Stomach (tissue), 9 donors: ENCODE measurements around the gene LMNTD2. TPM values are rescaled to one million over a fixed set of nuclear protein-coding genes. Genes with fewer than 3 reads are reported as not detected.

Source experiments
- DNase-seq, 2 donors: peaks; one replicate each; pipeline versions ENCODE4 v3.0.0 to v3.0.0-alpha.2; 2013 to 2019
- H3K27ac ChIP-seq, 5 donors: fragments of 200-600 bp in 4 of 5; sonication (generic) in 4 of 5; one replicate each; pipeline ENCODE4 v1.5.1; 2013 to 2019; ENCODE audit warnings: mild to moderate bottlenecking in 1 of 5, moderate library complexity in 1 of 5
- H3K27me3 ChIP-seq, 3 donors: fragments of 200-600 bp; sonication (generic); one replicate each; pipeline ENCODE4 v1.5.1; 2017 to 2019; ENCODE audit warnings: mixed run types in 1 of 3
- H3K36me3 ChIP-seq, 4 donors: fragments of 200-600 bp; sonication (generic); 1 replicate in 3 of 4; 2 replicates in 1 of 4; pipeline ENCODE4 v1.5.1; 2016 to 2019
- H3K4me1 ChIP-seq, 4 donors: fragments of 200-600 bp; sonication (generic); one replicate each; pipeline ENCODE4 v1.5.1; 2016 to 2019
- H3K4me3 ChIP-seq, 4 donors: fragments of 200-600 bp; sonication (generic) in 3 of 4; one replicate each; pipeline ENCODE4 v1.5.1; 2016 to 2019; ENCODE audit warnings: mild to moderate bottlenecking in 1 of 4
- H3K9me3 ChIP-seq, 4 donors: fragments of 200-600 bp; sonication (generic); one replicate each; pipeline ENCODE4 v1.5.1; 2016 to 2019
- EP300 ChIP-seq: sonication (generic); formaldehyde crosslinking; IDR thresholded peaks from one replicate; pipeline ENCODE4 v1.6.1; 2017; ENCODE audit warnings: antibody characterized with exemption
- POLR2A ChIP-seq, 4 donors: fragments of 450-650 bp; IDR thresholded peaks; one replicate each; pipeline ENCODE4 v1.6.1; 2016; ENCODE audit warnings: antibody characterized with exemption in 4 of 4, control low read depth in 2 of 4, mild to moderate bottlenecking in 1 of 4, moderate library complexity in 1 of 4
- POLR2AphosphoS5 ChIP-seq, 3 donors: sonication (generic); formaldehyde crosslinking; IDR thresholded peaks; one replicate each; pipeline ENCODE4 v1.6.1; 2016; ENCODE audit warnings: antibody characterized with exemption in 3 of 3
- WGBS, 5 donors: extraction: QIAGEN DNeasy Blood & Tissue Kit in 3 of 5; methylation state at CpG; one replicate each; pipeline versions ENCODE4 v1.1.5 to v1.1.7; 2013 to 2018; 5-methylcytosine and 5-hydroxymethylcytosine counted together
- intact Hi-C: fragments of 100-400 bp; cut with DNase I; formaldehyde crosslinking; loops from one replicate; pipeline ENCODE4 v1.15.1; 2023; ENCODE audit warnings: low total_unique reads
- polyA plus RNA-seq, 3 donors: library from polyadenylated mRNA; stranded (reverse); fragments of 200-250 nt; gene quantifications; one replicate each; pipeline ENCODE4 v1.2.3, GENCODE V29; 2013
- total RNA-seq, 5 donors: library from RNA; depleted of rRNA; stranded (reverse); fragments of >200 nt; gene quantifications; one replicate each; pipeline versions ENCODE4 v1.1.0 to v1.2.3, GENCODE V29; 2014 to 2016
- TF ChIP-seq, protein P1 (sequence below), 7 experiments: fragments of 450-650 bp in 4 of 7; fragments of 200-600 bp in 3 of 7; sonication (generic) in 3 of 7; IDR thresholded peaks; one replicate each; pipeline ENCODE4 v1.5.1; 2016 to 2019; ENCODE audit warnings: antibody characterized with exemption in 7 of 7, control low read depth in 2 of 7, mild to moderate bottlenecking in 1 of 7
- donor health status: healthy with polysubstance abuse.
- donor health status: Bipolar disorder and iron deficiency.
- donor health status: healthy.

Gene LMNTD2
- total and polyA plus RNA-seq, 8 donors = 0.55 to 92.7 (median 8.2) TPM

DNA sequence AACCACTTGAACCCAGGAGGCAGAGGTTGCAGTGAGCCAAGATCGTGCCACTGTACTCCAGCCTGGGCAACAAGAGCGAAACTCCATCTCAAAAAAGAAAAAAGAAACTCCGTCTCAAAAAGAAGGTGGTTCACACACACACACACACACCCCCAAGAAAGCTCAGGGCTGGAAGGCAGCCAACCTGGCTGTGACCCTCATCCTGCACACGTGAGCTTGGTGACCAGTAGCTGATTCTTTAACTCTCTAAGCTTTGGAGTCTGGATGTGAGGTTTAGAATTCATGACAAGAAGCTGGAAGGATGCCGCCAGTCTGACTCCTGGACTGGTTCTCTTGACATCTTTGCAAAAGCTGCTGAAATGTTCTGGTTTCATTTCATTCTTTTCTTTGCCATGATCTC, 51.6 kb downstream of the LMNTD2 start:
- H3K4me1 ChIP-seq = peaks cover 28 to 36% (median 33%) of the 10 kb centered on the region in 4 donors
- peaks cover 0 to 48% (median 42%) of the 10 kb centered on the region in 4 donors for H3K36me3 ChIP-seq
- intact Hi-C loops = no loop called here
- no peak overlapping the region for H3K4me3 ChIP-seq
- no peaks in the 10 kb centered on the region for H3K27me3 ChIP-seq
- no peaks in the 10 kb centered on the region for H3K9me3 ChIP-seq
- WGBS, 5 donors = 84 to 92% (median 85%) methylated on average over 5 of the region's 5 CpGs
- no peak for DNase-seq
- H3K27ac ChIP-seq = no peak overlapping the region
- TF ChIP-seq POLR2AphosphoS5 (IDR thresholded peaks at IDR 0.05) (no peak), POLR2A (IDR thresholded peaks at IDR 0.05) (no peak), EP300 (no peak)
- TF ChIP-seq, protein P1, sequence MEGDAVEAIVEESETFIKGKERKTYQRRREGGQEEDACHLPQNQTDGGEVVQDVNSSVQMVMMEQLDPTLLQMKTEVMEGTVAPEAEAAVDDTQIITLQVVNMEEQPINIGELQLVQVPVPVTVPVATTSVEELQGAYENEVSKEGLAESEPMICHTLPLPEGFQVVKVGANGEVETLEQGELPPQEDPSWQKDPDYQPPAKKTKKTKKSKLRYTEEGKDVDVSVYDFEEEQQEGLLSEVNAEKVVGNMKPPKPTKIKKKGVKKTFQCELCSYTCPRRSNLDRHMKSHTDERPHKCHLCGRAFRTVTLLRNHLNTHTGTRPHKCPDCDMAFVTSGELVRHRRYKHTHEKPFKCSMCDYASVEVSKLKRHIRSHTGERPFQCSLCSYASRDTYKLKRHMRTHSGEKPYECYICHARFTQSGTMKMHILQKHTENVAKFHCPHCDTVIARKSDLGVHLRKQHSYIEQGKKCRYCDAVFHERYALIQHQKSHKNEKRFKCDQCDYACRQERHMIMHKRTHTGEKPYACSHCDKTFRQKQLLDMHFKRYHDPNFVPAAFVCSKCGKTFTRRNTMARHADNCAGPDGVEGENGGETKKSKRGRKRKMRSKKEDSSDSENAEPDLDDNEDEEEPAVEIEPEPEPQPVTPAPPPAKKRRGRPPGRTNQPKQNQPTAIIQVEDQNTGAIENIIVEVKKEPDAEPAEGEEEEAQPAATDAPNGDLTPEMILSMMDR (IDR thresholded peaks at IDR 0.05) = no peak

DNA sequence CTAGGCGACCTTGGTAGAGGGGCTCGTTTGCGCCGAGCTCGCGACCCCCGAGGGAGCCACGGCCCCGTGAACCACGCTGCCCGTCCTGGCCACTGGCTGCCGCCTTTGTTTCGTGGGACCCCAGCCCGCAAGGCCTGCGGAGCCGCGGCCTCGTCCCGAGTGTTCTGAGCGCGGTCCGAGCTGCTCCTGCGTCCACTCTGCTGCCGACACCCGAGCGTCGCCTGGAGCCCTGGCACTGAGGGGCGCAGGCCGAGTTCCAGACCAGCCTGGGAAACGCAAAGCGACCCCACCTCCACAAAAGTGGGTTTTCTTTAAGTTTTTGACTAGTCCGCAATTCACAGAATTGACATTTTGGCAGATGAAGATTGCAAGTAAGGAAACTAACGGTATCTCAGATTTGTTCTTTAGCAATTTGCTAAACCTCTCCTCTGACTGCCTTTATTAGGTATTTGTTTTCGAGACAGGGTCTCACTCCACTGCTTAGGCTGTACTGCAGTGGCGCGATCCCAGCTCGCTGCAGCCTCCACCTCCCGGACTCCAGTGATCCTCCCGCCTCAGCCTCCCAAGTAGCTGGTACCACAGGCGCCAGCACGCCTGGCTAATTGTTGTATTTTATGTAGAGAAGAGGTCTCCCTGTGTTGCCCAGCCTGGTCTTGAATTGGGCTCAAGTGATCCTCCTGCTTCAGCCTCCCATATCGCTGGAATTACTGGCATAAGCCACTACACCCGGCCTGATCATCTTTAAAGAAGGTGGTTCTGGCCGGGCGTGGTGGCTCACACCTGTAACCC, 52.6 kb downstream of the LMNTD2 start:
- no peaks in the 10 kb centered on the region for H3K27me3 ChIP-seq
- WGBS, 5 donors = 40 to 62% (median 44%) methylated on average over 28 to 45 of the region's 45 CpGs
- peak overlapping the region; percentile 76 to 100 (median 98) for H3K27ac ChIP-seq
- H3K4me1 ChIP-seq = peaks cover 35 to 46% (median 44%) of the 10 kb centered on the region in 4 donors
- no peak for DNase-seq
- TF ChIP-seq POLR2A (IDR thresholded peaks at IDR 0.05) (no peak), EP300 (no peak), POLR2AphosphoS5 (IDR thresholded peaks at IDR 0.05) (no peak)
- TF ChIP-seq, protein P1 (IDR thresholded peaks at IDR 0.05) = no peak
- H3K9me3 ChIP-seq = no peaks in the 10 kb centered on the region
- H3K36me3 ChIP-seq = peaks cover 0 to 38% (median 35%) of the 10 kb centered on the region in 4 donors
- peak overlapping the region; percentile 56 to 88 (median 62) for H3K4me3 ChIP-seq
- intact Hi-C loops = no loop called here

DNA sequence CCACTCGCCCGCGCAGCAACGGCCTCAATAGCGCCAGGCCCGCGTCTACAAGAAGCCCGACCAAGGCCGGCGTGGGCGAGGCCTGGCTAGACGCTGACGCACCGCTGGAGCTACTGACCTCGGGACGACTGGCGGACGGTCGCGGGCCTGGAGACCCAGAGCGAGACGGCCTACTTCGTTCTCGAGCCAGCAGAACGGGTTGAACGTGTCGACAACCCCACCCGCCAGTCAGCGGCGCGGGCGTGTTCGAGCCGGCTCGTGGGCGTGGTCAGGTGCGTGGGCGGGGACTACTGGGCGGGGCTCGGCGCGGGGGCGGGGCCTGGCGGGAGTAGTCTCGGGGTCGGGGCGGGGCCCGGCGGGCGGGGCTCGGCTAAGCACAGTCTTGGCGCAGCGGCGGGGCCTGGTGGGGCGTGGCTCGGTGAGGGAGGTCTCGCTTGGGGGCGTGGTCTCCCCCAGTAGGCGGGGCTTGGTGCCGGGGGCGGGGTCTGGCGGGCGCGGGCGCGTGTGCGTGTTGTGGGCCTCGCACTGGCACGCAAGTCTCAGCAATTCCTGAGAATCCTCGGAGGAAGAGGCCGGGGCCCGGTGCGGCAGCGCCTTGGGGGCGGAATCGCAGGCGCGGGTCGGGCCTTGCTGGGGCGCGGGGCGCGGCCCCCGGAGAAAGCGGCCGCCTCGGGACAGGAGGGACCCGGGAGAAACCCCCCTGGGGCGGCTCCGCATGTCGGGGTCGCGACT, 53.4 kb downstream of the LMNTD2 start, which contains the start of gene RNH1:
Gene RNH1 (minus strand): TSS at position 248 of the 732 bp plus-strand sequence. CDS start 5,080 bp downstream, outside the sequence.
- peak within 1 kb of the TSS; percentile 56 to 88 (median 62) for H3K4me3 ChIP-seq
- H3K4me1 ChIP-seq = peaks cover 35 to 54% (median 51%) of the 10 kb centered on the region in 4 donors
- DNase-seq = peak; percentile 98 to 99
- H3K9me3 ChIP-seq = no peaks in the 10 kb centered on the region
- TF ChIP-seq, protein P1 (IDR thresholded peaks at IDR 0.05) = peak in 1 of 7 experiments; percentile 16
- TF ChIP-seq POLR2AphosphoS5 (IDR thresholded peaks at IDR 0.05) (peak in 1 of 3 donors; percentile 85), EP300 (no peak), POLR2A (IDR thresholded peaks at IDR 0.05) (no peak)
- H3K27me3 ChIP-seq = no peaks in the 10 kb centered on the region
- 0 to 1% (median 1%) methylated on average over 57 to 93 of the region's 93 CpGs; no CpG with 5 or more reads in 1 of the 5 donors for WGBS, 5 donors
- H3K27ac ChIP-seq = peak within 1 kb of the TSS; percentile 98 to 100 (median 99)
- intact Hi-C loops = no loop called here
- H3K36me3 ChIP-seq = peaks cover 0 to 33% (median 31%) of the 10 kb centered on the region in 4 donors

DNA sequence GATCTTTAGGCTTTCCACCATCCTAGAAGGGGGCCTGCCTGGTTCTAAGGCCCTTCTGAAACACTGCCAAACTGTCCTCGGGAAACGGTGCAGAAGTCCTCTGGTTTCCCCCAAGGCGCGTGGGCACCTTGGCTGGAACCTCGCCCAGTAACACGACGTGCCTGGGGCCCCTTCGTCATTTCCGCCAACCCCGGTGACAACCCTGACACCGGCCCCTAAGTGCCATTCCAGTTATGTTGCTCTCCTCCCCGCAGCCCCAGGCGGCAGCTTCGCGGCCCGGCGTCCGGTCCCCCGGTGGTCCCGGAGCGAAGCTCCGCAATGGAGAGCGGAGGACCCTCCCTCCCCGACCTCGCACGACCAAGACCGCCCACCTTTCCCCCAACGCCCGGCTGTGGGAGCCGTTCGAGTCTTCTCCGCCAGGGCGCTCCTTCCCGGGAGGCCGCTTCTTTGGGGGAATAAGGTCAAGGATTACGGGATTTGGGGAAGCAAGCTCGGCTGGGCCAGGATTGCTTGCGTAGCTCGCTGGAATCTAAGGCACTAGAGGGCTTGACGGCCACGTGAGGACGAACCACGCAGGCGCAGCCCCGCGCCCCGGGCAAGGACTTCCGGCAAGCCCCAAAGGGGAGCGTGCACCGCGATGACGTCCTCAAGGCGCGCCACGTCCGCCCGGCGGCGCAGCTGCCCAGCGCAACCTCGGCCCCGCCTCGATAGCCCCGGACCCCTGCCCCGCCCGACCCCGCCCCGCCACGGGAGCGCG, 54.1 kb downstream of the LMNTD2 start:
- Histone ChIP-seq H3K4me1 (peaks cover 35 to 61% (median 55%) of the 10 kb centered on the region in 4 donors), H3K27me3 (no peaks in the 10 kb centered on the region), H3K36me3 (peaks cover 6 to 33% (median 32%) of the 10 kb centered on the region in 4 donors), H3K9me3 (no peaks in the 10 kb centered on the region), H3K27ac (peak overlapping the region; percentile 98 to 100 (median 99)), H3K4me3 (peak overlapping the region; percentile 56 to 88 (median 62))
- 0 to 1% (median 0%) methylated on average over 22 to 71 of the region's 71 CpGs for WGBS, 5 donors
- intact Hi-C loops = no loop called here
- TF ChIP-seq, protein P1 (IDR thresholded peaks at IDR 0.05) = peak in 1 of 7 experiments; percentile 24
- TF ChIP-seq POLR2A (IDR thresholded peaks at IDR 0.05) = peak in 2 of 4 donors; percentile 29 to 37
- TF ChIP-seq POLR2AphosphoS5 (IDR thresholded peaks at IDR 0.05) = peak; percentile 83 to 92 (median 85)
- peak; percentile 54 for TF ChIP-seq EP300
- DNase-seq = peak; percentile 98 to 99
